EL (cell line): Measurements from ENCODE around the gene FBXO36.
A peak's percentile ranks its signal among the peaks of the same experiment; 100 is the strongest.

Experiments used
- DNase-seq: peaks from one replicate; pipeline ENCODE4 v3.0.0-alpha.2; 2016

The FBXO36 gene

GRCh38 chr2:230053753-230054478 is 131.6 kb downstream of the FBXO36 start:
- DNase-seq = peak; percentile 67

GRCh38 chr2:230060672-230061293 is 138.5 kb downstream of the FBXO36 start:
- DNase-seq = no peak
